ENCODE results near the gene CRIM1. TPM values are rescaled to one million over a fixed set of nuclear protein-coding genes. Genes with fewer than 3 reads are reported as not detected.

CRIM1 gene
- total RNA-seq, 4 donors from 2014 or later = 72.6 to 162 (median 112) TPM

GRCh38 chr2:36584148-36584794 lies 228.7 kb downstream of the CRIM1 start:
- Histone ChIP-seq H3K9me3 (no peaks in the 10 kb centered on the region), H3K4me1 (no peaks in the 10 kb centered on the region), H3K27ac (no peak overlapping the region), H3K4me3 (no peak overlapping the region), H3K36me3 (peaks cover 41% of the 10 kb centered on the region), H3K27me3 (no peaks in the 10 kb centered on the region)
- 85% methylated on average over 1 of the region's 1 CpG for WGBS
- TF ChIP-seq EP300 (IDR thresholded peaks at IDR 0.05) = no peak
- TF ChIP-seq CTCF (IDR thresholded peaks at IDR 0.05) = no peak
- TF ChIP-seq POLR2A (IDR thresholded peaks at IDR 0.05) = no peak
- TF ChIP-seq POLR2AphosphoS5 (IDR thresholded peaks at IDR 0.05) = no peak
- no peak for DNase-seq (ENCODE audit: low spot score in 2 of 2)

- no peak for DNase-seq (ENCODE audit: low spot score in 2 of 2)
- Histone ChIP-seq H3K27ac (no peak overlapping the region), H3K4me1 (no peaks in the 10 kb centered on the region), H3K4me3 (no peak overlapping the region), H3K36me3 (peaks cover 26% of the 10 kb centered on the region), H3K27me3 (no peaks in the 10 kb centered on the region), H3K9me3 (no peaks in the 10 kb centered on the region)
- TF ChIP-seq EP300 (IDR thresholded peaks at IDR 0.05) (no peak), CTCF (IDR thresholded peaks at IDR 0.05) (no peak), POLR2A (IDR thresholded peaks at IDR 0.05) (no peak), POLR2AphosphoS5 (IDR thresholded peaks at IDR 0.05) (no peak)
- 96% methylated on average over 6 of the region's 6 CpGs for WGBS
These were observed 231.1 kb downstream of the CRIM1 start for GRCh38 chr2:36586672-36587071.

- TF ChIP-seq POLR2A (IDR thresholded peaks at IDR 0.05) (no peak), EP300 (IDR thresholded peaks at IDR 0.05) (no peak), CTCF (IDR thresholded peaks at IDR 0.05) (no peak), POLR2AphosphoS5 (IDR thresholded peaks at IDR 0.05) (no peak)
- WGBS = 86% methylated on average over 1 of the region's 1 CpG
- Histone ChIP-seq H3K27ac (no peak overlapping the region), H3K9me3 (no peaks in the 10 kb centered on the region), H3K4me1 (no peaks in the 10 kb centered on the region), H3K4me3 (no peak overlapping the region), H3K36me3 (peaks cover 26% of the 10 kb centered on the region), H3K27me3 (no peaks in the 10 kb centered on the region)
- DNase-seq (ENCODE audit: low spot score in 2 of 2) = no peak
These were observed 231.5 kb downstream of the CRIM1 start for GRCh38 chr2:36587101-36587500.

GRCh38 chr2:36587556-36587955 lies 232.0 kb downstream of the CRIM1 start:
- Histone ChIP-seq H3K27ac (no peak overlapping the region), H3K27me3 (no peaks in the 10 kb centered on the region), H3K36me3 (peaks cover 26% of the 10 kb centered on the region), H3K4me3 (no peak overlapping the region), H3K4me1 (no peaks in the 10 kb centered on the region), H3K9me3 (no peaks in the 10 kb centered on the region)
- DNase-seq (ENCODE audit: low spot score in 2 of 2) = no peak
- TF ChIP-seq CTCF (IDR thresholded peaks at IDR 0.05) (no peak), EP300 (IDR thresholded peaks at IDR 0.05) (no peak), POLR2A (IDR thresholded peaks at IDR 0.05) (no peak), POLR2AphosphoS5 (IDR thresholded peaks at IDR 0.05) (no peak)
- WGBS = 68% methylated on average over 3 of the region's 3 CpGs

GRCh38 chr2:36589230-36589630 lies 233.7 kb downstream of the CRIM1 start:
- no peaks in the 10 kb centered on the region for H3K4me1 ChIP-seq
- no peaks in the 10 kb centered on the region for H3K9me3 ChIP-seq
- H3K27ac ChIP-seq = no peak overlapping the region
- no peaks in the 10 kb centered on the region for H3K27me3 ChIP-seq
- peaks cover 15% of the 10 kb centered on the region for H3K36me3 ChIP-seq
- WGBS = 63% methylated on average over 2 of the region's 2 CpGs
- DNase-seq (ENCODE audit: low spot score in 2 of 2) = no peak
- no peak for TF ChIP-seq POLR2A (IDR thresholded peaks at IDR 0.05)
- no peak for TF ChIP-seq EP300 (IDR thresholded peaks at IDR 0.05)
- no peak for TF ChIP-seq CTCF (IDR thresholded peaks at IDR 0.05)
- TF ChIP-seq POLR2AphosphoS5 (IDR thresholded peaks at IDR 0.05) = no peak
- no peak overlapping the region for H3K4me3 ChIP-seq

All from suprapubic skin (tissue), 4 donors.